GM11168 (cell line): ENCODE measurements around the gene TSPEAR.
"Not testable (repeated sequence)": the region's sequence is repeated elsewhere in the genome, so short reads cannot be mapped to it uniquely, and the experiment has no call there.

Experiments used
- in situ Hi-C: fragments of 300-500 bp; cut with MboI; formaldehyde crosslinking; loops from one replicate; pipeline ENCODE4 v1.12.0; 2022; ENCODE audit warnings: low sequenced_read_pairs; ENCODE audit not compliant: unreplicated experiment

The TSPEAR gene

DNA sequence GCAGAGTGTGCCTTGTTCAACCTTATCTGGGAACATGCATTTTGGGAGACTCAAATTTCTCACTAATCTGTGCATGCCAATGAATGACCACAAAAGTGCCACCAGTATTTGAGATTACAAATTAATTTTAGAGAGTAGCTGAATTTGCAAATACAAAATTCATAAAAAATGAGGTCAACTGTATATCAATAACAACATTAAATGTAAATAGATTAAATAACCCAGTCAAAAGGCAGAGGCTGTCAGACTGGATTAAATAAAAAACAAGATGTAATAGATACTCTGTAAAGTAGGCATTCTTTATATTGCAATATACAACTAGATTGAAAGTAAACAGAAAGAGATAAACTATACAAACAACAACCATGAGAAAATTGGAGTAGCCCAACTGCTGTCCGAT, 147.3 kb downstream of the TSPEAR start:
- in situ Hi-C loops, result no loop called here

DNA sequence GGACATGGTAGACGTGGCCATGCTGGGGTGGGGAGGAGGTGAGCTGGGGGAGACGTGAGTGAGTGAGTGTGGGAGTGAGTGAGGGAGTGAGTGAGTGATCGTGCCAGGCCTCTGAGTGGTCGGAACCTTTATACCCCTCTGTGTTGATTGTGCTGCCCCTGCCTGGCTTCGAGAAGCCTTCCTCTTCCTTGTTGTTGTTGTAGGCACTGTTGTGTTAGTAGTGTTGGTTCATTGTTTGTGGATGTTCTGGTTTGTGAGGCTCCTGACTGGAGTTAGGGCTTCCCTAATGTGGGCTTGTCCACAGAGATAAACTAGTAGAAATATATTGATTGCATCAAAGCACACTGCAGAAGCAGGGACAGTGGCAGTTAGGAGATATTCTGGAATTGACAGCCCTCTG, 152.7 kb downstream of the TSPEAR start, which contains the start of gene KRTAP10-3:
TSS of gene KRTAP10-3 (minus strand) at position 101 of the 400 bp plus-strand sequence. CDS start at position 21, 80 bp downstream.
- in situ Hi-C loops, result no loop called here

DNA sequence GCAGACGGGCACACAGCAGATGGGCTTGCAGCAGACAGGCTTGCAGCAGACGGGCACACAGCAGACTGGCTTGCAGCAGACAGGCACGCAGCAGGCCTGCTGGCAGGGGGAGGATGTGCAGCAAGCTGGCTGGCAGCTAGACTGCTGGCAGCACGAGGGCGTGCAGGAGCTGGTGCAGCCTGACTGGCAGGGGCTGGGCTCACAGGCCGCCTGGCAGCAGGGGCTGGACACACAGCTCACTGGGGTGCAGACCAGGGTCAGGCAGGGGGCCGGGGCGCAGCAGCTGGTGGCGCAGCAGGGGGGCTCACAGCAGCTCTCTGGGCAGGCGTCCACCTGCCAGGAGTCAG, 153.1 kb downstream of the TSPEAR start:
- in situ Hi-C loops, result not testable (repeated sequence)

DNA sequence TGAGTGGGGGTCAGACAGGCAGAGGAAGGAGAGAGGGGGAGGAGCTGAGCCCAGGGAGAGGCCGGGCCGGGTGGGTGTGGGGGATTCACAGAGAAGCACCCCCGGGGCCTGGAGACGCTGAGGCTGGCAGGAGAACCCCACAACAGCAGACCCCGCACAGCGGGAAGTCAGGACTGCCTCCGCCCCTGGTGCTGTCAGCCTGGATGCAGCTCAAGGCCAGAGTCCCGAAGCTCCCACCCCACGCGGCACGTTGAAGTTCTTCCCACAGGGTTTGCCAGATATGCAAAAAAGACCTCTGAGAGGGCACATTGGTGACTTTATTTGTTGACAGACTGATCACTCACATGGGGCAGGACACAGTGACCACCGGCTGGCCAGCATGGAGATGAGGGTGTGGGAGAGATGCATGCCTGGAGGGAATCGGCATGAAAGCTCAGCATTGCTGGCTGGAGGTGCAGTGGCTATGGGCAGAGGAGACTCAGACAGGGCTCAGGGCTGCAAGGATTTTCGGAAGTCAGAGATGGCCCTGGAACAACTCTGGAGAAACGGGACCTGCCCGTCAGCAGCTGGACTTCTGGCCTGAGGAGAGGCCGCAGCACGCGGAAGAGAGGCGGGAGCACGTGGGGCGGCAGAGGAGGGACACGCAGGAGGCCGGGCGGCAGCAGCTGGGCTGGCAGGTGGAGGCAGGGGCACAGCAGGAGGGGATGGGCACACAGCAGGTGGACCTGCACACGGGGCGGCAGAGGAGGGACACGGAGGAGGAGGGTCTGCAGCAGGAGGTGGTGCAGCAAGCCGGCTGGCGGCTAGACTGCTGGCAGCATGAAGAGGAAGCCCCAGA, 153.7 kb downstream of the TSPEAR start:
- in situ Hi-C loops, result no loop called here

DNA sequence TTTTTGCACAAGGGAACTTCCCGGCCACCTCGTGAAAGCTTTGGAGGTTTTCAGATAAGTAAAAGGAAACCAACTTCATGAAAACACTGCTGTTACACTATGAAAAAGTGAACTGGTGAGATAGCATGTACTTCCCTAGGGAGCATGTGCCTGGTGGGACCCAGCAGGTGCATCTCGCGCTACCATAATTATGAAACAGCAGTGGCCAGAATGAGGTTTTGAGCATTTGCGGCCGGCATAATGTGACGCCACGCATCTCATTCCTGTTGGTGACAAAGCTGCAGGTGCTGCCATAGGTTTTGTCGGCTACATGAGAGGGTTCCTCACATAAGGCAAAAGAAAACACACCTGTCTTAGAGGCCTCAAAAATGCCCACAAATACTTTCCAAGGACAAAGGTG, 154.5 kb downstream of the TSPEAR start:
- in situ Hi-C loops, result no loop called here

DNA sequence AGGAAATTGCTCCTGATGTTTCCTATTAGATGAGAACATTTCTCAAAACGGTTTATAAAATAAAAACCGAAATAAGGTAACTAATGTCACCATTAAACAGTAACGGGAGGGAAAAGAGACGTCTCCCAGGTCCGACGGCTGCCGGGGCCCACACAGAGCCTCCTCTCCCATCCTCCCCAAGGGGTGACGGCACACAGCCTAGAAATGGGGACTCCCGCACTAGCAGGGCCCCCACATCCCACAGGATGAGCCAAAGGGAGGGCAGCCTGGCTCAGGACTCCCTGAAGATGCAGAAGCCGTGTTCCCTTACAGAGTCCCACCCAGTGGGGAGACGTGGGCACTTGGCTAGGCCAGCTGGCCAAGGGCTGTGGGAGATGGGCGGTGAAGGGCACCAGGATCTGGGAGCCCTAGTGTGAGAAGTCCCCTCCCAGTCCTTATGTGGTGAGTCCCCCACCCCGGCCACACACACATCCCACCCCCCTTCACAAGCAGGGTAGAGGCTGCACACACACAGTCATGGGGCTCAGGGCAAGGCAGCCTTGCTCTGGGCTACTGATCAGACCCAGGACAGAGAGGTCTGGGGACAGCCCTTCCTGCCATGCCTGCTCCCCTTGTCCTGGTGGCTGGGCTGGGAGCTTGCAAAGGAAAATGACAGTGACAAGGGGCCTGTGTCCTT, 156.0 kb downstream of the TSPEAR start:
- in situ Hi-C loops, result no loop called here

DNA sequence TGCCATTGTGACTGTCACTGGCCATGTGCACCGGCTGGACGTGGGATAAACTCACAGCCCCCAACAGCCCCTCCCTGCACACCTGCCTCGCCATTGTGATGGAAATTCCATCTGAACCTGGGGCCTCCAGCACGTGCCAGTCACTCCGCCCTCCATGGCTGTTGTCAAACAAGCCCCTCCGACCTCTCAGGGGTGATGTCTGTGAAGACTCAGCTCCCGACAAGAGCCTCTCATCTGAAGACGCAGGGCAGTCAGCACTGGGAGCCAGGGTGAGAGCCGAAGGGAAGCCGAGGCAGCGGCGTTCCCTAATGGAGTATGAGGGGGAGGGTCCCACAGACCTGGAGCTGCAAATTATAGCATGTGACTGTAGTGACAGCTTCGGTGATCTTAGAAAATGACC, 158.7 kb downstream of the TSPEAR start:
- in situ Hi-C loops, result loop anchor here (5.0 kb wide), 1 partner anchor 75 kb away; the partner anchor contains the start of gene KRTAP10-9

DNA sequence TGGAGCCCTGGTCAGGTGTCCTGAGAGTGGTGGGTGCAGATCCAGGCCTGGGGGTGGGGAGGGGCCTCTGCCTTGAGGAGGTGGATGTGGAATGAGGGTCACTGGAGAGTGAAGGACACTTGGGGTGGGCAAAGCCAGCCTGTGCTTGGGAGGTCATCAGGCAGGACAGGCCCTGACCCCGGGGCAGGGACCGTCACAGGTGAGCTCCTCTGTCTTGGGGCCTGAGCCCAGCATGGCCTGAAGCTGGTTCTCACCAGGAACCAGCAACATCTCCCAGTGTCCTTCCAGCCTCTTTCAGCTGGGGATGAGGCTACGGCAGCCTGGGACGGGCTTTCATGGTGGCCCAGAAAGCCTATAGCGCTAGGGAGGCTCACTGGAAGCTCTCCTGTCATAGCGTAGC, 159.2 kb downstream of the TSPEAR start:
- in situ Hi-C loops, result loop anchor here (5.0 kb wide), 1 partner anchor 75 kb away; the partner anchor contains the start of gene KRTAP10-9

DNA sequence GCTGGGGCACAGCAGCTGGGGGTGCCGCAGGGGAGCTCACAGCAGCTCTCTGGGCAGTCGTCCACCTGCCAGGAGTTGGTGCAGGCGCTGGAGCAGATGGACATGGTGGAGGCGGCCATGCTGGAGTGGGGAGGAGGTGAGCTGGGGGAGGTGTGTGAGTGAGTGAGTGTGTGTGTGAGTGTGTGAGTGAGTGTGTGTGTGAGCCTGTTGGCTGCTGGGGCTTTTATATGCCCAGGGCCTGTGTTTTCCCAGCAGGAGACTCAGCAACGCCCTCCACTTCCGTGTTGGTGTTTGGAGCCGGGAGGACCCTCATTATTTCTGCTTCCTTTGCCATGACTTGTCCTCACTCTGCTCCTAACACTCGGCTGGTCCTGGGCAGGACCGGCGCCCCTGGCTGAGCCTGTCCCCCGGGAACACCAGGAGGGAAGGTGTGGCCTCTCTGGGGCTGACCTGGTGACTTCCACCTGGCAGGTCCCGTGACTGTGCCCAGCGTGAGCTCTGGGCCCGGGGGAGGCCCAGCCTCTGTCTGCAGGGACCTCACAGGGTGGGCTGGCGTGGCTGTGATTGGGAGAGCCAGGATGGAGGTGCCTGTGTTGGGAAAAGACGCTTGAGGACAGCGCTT, 159.9 kb downstream of the TSPEAR start, which contains the start of gene KRTAP10-2:
TSS of gene KRTAP10-2 (minus strand) at position 166 of the 622 bp plus-strand sequence. CDS start at position 119, 47 bp downstream.
- in situ Hi-C loops, result loop anchor here (5.0 kb wide), 1 partner anchor 76 kb away; the partner anchor contains the start of gene KRTAP10-9

DNA sequence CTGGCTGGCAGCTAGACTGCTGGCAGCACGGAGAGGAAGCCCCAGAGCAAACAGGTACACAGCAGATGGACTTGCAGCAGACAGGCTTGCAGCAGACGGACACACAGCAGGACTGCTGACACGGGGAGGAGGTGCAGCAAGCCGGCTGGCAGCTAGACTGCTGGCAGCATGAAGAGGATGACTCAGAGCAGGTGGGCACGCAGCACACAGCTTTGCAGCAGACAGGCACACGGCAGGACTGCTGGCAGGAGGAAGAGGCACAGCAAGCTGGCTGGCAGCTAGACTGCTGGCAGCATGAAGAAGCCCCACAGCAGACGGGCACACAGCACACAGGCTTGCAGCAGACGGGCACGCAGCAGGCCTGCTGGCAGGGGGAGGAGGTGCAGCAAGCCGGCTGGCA, 160.6 kb downstream of the TSPEAR start:
- in situ Hi-C loops, result loop anchor here (5.0 kb wide), 1 partner anchor 76 kb away; the partner anchor contains the start of gene KRTAP10-9

DNA sequence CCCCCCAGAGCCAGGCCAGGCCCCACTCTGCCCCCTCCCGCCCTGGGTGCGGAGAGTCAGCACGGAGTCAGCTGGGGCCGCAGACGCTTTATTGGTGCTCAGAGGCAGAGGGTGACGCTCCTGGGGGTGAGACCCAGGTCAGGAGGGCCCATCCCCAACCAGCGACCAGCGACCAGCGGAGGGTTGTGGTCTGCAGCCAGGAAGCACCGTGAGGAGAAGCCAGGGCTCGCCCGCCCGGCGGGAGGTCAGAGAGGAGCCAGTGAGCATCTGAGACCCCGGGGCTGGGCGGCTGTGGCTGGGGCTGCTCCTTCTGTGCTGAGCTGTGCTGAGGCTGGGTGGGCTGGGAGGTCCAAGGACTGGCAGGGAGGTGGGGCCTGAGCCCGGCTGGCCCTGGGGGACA, 161.1 kb downstream of the TSPEAR start:
- in situ Hi-C loops, result loop anchor here (5.0 kb wide), 1 partner anchor 77 kb away; the partner anchor contains the start of gene KRTAP10-9

DNA sequence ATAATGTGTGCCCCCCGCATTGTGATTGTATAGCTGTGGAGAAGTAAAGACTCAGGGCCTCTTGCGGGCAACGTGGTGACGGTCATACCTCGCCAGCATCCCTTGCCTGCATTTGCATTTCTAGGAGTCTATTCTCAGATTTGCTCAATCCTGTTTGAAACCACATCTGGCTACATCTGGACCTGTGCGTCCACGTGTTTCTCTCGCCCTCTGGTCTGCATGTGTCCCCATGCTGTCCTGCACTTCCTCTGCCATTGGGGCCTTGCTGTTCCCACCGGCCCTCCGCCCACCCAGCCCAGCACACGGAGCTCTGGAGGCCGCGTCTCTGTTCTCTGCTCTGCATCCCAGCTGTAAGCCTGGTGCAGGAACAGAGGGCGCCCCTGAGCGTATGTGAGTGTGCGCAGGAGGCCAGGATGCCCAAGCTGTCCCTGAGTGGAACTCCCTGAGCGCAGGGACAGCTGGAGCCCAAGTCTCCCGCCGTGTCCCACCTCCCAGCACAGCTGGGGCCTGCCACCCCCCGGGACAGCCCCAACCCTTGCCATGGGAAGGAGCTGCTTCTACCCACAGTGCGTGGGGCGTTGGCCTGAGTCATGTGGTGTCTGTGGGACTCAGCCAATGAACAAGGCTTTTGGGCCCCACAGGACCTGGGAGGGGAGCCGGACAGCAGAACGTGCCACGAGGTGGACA, 161.7 kb downstream of the TSPEAR start:
- in situ Hi-C loops, result loop anchor here (5.0 kb wide), 1 partner anchor 78 kb away; the partner anchor contains the start of gene KRTAP10-9

DNA sequence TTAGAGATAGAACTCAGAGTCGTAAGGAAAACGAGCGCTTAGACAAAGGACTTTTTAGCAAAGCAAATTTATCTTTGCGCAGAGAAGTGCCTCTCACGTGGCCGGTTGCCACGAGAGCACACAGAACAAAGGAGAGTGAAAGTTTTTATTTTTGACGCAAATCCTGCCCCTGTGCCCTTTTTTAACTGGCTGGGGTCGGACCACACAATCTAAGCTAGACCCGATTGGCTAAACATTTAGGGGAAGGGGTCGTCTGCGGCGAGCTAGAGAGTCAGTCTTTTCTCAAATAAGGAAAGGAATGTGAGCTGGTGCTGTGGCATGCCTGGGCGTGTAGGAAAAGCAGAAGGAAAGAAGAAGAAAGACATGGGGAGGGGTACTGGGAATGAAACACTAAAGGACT, 162.4 kb downstream of the TSPEAR start:
- in situ Hi-C loops, result no loop called here

DNA sequence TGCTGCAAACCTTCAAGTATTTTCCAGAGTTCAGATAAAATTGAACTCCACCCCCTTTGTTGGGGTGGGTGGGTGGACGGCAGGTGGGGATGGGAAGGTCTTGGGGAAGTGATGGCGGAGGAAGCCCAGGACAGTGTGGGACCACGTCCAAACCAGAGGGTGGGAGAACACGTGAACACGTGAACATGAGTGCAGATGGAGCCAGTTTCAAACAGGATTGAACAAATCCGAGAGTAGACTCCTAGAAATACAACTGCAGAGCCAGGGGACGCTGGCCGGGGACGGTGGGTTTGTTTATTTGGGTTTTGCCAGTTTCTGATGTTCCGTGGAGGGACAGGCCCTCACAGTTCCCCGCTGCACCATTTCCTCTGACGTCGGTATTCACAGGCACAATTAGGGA, 163.0 kb downstream of the TSPEAR start:
- in situ Hi-C loops, result no loop called here

DNA sequence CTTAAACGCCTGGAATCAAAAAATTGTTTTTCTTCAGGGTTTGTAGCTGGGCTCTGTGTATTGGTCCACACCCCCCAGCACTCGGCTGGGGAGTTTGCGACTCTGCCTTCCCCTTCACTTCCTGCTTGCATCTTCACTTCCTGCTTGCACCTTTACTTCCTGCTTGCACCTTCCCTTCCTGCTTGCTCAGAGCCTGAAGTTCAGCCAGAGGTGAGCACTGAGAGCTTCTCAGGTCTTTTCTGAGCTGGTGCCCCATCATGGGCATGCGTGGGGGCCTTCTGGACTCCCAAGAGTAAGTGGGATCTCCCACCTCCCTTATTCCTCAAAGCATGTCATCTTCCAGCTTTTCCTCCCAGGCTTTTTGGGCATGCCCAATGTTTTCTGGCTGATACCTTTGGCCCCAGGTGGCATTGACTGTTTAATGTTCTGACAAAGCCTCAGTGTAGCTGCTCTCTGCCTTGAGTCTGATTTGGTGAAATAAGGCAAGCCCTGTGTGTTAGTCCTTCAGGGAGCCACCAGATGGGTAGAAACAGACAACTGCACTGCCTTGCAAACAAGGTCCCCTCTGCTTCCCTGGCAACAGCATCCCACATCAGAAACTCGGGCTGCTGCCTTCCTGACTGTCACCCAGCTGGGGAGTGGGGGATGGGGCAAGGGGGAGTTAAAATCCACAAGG, 163.6 kb downstream of the TSPEAR start:
- in situ Hi-C loops, result no loop called here

DNA sequence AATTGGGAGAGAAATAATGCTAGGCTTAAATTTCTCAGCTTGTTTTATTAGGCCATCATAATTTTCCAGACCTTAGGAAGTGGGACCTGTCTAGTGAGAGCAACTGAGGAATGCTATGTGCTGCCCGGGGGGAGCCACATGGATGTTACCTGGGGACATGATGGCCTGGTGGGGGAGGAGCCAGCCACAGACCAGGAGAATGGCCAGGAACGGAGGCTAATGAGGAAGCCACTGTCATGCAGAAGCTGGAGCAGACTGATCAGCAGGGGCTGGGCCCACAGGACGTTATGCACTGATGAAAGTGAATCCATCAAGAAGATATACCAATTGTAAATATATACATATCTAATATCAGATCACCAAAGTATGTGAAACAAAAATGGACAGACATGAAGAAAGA, 166.8 kb downstream of the TSPEAR start:
- in situ Hi-C loops, result no loop called here

DNA sequence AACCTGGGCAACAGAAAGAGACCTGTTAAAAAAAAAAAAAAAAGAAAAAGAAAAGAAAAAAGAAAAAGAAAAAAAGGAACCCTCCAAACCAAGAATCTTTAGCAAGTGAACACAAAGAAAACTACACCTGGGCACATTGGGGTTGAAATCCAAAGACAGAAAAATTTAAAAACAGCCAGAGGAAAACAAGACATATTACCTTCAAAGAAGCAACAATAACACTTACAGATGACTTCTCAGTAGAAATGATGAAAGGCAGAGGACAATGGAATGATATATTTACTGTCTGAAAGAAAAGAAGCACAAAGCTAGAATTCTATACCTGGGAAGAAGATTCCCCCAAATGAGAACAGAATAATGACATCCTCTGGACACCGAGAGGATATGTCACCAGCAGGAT, 168.7 kb downstream of the TSPEAR start:
- in situ Hi-C loops, result no loop called here

DNA sequence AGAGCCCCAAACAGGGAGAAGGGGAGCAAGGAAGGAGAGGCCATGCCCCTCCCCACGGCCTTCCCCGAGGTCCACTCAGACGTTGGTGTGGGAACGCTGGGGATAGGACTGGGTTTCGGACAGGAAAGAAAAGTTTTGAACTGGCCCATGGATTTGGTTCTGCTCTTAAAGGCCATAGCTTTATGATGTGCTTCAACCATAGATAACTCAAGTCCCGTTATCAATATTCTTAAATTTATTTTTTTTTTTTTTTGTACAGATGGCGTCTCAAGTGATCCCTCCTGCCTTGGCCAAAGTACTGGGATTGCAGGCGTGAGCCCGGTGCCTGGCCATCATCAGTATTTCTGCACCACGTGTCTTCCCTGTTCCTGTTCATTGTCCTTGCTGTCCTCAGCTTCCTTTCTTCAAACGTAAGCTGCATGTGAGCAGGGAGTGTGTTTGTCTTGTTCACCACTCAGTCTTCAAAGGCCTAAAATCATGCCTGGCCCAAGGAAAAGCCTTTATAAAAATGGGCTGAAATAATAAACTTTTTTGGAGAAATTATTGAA, 170.6 kb downstream of the TSPEAR start:
- in situ Hi-C loops, result no loop called here

DNA sequence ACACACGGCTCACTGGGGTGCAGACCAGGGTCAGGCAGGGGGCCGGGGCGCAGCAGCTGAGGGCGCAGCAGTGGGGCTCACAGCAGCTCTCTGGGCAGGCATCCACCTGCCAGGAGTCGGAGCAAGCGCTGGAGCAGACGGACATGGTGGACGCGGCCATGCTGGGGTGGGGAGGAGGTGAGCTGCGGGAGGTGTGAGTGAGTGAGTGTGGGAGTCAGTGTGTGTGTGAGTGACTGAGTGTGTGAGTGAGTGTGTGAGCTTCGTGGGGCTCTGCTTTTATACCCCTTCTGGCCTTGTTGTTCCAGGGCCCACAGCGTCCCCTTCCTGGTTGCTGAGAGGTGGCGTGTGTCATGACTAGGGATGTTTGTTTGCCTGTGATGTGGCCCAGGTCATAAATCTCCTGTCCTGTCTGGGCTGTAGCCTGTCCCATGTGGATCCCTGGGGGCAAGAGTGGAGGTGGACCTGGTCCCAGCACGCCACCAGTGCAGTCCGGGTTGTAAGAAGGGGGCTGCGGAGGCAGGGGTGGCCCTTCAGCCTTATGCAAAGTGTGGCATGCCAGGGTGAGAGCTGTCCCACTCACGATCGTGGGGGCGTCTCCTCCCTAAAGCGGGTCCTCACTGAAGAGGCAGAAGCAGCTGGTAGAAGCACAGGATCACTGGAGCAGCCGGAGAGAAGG, 171.2 kb downstream of the TSPEAR start, which contains the start of gene KRTAP10-1:
TSS of gene KRTAP10-1 (minus strand) at position 205 of the 676 bp plus-strand sequence. CDS start at position 160, 45 bp downstream.
- in situ Hi-C loops, result no loop called here
